Left renal pelvis (tissue), 4 donors: ENCODE results near the gene HSD17B2. TPM values are rescaled to one million over a fixed set of nuclear protein-coding genes. Genes with fewer than 3 reads are reported as not detected.
"Not testable (repeated sequence)": the region's sequence is repeated elsewhere in the genome, so short reads cannot be mapped to it uniquely, and the experiment has no call there.

Source experiments
- DNase-seq, 4 donors: peaks; one replicate each; pipeline ENCODE4 v3.0.0-alpha.2; 2013; ENCODE audit warnings: low read depth in 4 of 4, low spot score in 3 of 4
- polyA plus RNA-seq, 4 donors: library from polyadenylated mRNA; unstranded; fragments of 120-200 nt; gene quantifications; one replicate each; pipeline ENCODE4 v1.2.1, GENCODE V29; 2013; ENCODE audit not compliant: insufficient read length in 4 of 4

Gene HSD17B2
- polyA plus RNA-seq, 4 donors = 0.98 to 21.9 (median 15.7) TPM

DNA sequence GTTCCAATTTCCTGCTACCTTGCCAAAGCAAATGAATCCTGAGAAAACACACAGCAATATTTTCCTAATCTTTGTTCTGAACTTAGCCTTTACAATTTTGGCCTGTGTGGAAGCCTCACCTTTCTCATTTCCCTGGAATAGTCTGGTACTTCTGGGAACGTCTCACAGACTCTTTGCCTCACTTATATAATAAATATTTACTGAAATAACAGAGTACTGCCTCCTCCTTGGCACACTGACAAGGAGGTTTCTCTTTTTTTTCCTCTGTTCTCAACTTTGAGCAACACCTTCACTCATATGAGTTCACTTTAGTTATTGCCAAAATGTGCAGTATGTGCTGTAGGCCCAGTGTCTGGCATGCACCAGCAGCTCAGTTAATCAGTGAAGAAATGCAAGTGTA is 37.3 kb downstream of the HSD17B2 start:
- no peak for DNase-seq

DNA sequence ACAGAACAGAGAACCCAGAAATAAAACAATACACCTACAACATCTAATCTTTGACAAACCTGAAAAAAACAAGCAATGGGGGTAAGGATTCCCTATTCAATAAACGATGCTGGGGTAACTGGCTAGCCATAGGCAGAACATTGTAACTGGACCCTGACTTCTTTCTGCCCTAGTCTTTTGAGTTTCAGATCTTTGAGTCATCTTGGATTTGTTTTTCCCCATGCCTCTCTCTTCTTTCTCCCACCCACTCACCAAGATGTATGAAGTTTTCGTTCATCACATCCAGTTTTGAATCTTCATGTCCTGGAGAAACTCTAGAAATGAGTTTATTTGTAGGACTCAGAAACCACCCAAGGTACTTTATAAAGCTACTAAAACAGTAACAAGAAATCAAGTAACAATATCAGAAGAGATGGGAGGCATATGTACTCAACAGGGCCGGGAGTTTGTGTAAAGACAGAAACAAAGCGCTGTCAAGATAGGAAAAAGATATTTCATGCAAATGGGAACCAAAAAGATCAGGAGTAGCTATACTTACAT is 39.0 kb downstream of the HSD17B2 start:
- no peak for DNase-seq

DNA sequence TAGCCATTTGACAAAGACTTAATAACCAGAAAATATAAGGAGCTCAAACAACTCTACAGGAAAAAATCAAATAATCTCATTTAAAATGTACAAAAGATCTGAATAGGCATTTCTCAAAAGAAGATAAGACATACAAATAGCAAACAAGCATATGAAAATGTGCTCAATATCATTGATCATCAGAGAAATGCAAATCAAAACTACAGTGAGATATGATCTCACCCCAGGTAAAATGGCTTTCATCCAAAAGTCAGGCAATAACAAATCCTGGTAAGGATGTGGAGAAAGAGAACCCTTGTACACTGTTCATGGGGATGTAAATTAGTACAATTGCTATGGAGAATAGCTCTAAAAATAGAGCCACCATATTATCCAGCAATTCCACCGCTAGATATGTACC is 43.1 kb downstream of the HSD17B2 start:
- no peak for DNase-seq

GRCh38 chr16:82079892-82080291 is 44.8 kb downstream of the HSD17B2 start:
- no peak for DNase-seq

DNA sequence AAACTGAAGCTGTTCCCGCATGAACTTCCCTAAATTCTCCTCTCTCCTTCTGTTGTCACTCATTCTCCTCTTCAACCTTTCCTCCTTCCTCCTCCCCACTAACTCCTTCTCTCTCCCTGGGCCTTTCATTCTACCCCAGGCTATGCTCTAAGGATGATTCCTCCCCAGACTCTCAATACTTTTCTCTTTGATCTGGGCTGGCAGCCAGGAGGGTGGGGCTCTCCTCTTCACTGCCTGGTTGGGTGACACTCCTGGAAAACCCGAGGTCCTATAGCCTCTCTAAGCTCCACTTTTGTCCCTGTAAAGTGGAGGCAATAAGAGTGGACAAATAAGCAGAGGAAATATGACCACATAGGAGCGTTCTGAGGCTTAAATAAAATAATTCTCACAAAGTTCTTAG is 46.2 kb downstream of the HSD17B2 start:
- no peak for DNase-seq

GRCh38 chr16:82082097-82082496 is 47.0 kb downstream of the HSD17B2 start:
- DNase-seq = no peak

GRCh38 chr16:82082543-82083244 is 47.6 kb downstream of the HSD17B2 start:
- DNase-seq = no peak

DNA sequence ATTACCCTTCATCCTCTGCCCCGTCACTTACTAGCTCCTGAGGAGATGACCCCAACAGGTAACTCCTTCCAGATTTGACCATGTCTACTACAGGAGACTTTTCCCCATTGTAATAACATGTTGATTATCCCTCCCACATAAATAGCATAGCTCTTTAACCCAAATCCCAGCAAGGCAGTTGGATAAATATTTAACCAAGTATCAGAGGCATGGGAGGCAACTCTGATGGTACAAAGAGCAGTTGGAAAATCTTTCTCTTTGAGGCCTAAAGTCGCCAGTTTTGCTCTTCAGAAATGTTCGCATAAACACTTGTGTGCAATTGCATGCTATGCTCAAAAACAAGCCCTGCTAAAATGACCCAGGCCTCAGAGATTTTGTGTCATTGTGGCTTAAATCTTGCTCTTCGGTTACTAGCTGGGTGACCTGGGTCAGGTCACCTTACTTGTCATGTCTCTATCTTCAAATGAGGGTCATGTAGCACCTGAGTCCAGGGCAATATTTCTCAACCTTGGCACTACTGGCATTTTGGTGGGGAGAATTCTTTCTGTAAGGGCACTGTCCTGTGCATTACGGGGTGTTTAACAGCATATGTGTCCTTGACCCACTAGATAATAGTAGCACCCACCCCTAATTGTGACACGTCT is 48.8 kb downstream of the HSD17B2 start:
- no peak for DNase-seq

- DNase-seq = no peak
These were observed 50.1 kb downstream of the HSD17B2 start for GRCh38 chr16:82085011-82085779.

DNA sequence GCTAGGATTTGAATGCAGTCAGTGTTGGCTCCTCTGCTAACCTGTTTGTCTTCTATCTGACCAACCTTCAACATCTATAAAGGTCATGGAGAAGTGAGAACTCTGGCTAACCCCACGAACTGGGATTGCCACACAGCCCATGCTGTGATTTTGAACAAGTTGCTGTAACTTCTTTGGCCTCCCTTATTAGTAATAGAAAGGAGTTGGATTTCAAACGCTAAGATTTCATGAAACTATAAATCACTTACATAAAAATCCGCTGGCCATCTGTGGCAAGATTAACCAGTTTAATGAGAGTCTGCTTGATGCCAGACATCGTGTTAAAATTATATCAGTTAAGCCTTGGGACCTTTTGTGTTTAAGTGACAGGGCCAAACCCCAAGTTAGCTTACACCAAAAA is 53.4 kb downstream of the HSD17B2 start:
- DNase-seq = no peak

DNA sequence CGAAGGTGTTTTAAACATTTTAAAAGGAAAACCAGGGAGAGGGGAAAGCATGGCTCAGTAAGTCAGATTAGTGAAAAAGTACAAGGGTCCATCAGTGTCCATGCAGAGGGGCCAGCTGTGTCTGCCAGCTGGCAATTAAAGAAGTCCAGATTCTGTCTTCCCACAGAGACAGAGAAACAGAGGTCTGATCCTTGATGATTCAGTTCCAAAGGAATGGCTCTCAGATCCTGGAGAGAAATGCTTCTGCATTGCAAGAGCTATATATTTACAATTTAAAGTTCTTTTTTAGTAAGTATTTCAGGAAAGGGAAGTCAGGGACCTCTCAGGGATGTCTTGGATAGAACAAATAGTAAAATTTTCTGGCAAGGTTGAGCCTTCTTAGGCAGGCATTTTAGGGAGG is 56.2 kb downstream of the HSD17B2 start:
- no peak for DNase-seq

DNA sequence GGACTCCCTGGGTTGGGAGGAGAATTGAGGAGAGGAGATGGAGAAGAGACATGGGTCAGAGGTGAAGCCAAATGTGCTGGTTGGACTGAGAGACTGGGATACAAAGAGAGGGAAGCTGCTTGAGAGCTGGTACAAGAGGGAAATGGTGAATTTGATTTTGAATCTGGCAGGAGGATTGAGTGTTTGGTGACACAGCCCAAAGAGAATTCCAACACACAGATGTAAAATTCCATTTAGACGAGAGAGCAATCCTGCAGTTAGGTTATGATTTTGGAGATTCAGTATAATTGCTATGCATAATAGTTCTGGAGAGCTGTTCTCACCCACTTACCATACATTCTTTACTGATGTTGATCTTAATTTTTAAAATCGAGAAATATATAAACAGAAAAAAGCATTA is 57.7 kb downstream of the HSD17B2 start:
- no peak for DNase-seq

- DNase-seq = no peak
These were observed 58.7 kb downstream of the HSD17B2 start for GRCh38 chr16:82093666-82094300.

DNA sequence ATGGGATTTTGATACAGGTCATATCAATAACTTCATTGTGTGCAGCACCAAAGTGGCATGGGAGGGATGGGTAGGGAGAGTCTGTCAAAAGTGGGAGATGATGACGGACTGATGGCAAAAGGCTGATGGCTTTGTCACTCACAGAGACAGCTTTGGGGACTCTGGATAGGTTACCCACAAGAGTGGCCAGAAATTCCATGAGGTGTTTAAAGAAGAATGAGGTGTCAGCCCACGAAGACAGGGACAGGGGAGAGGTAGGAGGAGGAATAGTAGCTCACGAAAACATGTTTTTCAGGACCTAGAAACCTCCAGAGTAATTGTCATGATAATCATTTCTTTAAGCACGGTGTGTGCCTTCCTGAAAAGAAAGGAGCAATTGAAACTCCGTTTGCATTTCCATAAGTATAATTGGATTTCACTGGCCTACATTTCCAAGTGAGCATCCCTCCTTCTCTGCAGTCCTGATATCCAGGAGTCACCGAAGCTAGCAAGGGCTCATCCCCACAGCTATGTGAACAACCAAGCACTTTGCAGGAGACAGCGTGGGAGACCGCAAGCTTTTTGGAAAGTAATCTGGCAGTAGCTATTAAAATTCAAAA is 60.0 kb downstream of the HSD17B2 start:
- no peak for DNase-seq

DNA sequence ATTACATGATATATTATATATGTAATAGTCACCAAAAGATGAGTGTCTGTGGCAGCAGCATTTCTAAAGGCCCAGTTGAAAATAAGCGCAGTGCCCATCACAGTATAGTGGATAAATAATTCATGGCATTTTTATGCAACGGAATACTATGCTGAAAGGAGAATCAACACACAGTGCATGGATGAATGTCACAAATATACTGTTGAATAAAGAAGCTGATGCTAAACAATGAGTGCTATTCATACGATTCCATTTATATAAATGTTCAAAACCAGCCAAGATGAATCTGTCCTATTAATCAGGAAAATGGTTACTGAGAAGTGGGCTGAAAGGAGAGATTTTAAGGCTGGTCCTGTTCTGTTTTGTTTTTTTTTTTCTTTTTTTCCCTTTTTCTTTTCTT is 61.6 kb downstream of the HSD17B2 start:
- DNase-seq = no peak

GRCh38 chr16:82105107-82105506 is 70.1 kb downstream of the HSD17B2 start:
- DNase-seq = no peak

GRCh38 chr16:82108100-82108499 is 73.0 kb downstream of the HSD17B2 start:
- DNase-seq = no peak

DNA sequence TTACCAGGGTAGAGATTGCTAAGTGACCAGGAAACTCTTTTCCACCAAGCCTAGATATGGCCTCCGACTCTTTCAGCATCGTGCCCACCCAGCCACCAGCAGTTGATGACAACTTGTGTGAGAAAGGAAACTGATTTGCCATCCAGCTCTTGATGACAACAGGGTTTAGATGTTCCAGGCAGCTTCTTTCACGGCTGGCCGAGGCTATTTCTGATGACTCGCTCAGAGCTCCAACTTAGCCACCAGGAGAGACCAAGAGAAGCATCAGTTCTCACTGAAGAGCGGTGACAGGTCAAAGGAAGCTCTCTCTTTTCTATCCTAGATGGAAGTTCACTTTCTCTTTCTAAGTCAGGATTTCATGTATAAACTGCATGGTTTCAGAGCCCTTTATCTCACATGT is 73.7 kb downstream of the HSD17B2 start:
- no peak for DNase-seq

- not testable (repeated sequence) for DNase-seq
These were observed 74.2 kb downstream of the HSD17B2 start for GRCh38 chr16:82109266-82109665.

DNA sequence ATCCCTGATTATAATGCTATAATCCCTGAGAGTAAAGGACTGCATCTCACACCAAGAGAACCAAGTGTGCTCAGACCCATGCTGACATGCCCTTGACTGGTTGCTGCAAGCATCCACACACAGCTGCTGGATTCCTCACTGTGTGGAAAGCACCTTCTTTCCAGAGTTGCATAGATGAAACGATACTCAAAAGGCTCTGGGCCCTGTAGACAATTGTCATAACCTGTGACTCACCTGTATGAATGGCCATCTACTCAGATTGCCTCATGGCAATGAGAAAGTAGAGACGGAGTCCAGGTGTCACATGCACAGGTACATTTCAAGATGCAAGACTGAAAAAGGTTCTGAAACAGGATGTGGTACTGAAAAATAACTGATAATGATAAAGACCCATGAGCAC is 76.9 kb downstream of the HSD17B2 start:
- DNase-seq = no peak

- DNase-seq = no peak
These were observed 78.7 kb downstream of the HSD17B2 start for GRCh38 chr16:82113741-82114140.
